GM21576 (cell line): ENCODE data around the gene CD300LD.
"Not testable (repeated sequence)": the region's sequence is repeated elsewhere in the genome, so short reads cannot be mapped to it uniquely, and the experiment has no call there.

Experiments used
- ATAC-seq: cut with Tn5 transposase; IDR thresholded peaks from one replicate; pipeline ENCODE4 v1.9.1; 2021; ENCODE audit warnings: mild to moderate bottlenecking, moderate library complexity; ENCODE audit not compliant: unreplicated experiment

The CD300LD gene

DNA sequence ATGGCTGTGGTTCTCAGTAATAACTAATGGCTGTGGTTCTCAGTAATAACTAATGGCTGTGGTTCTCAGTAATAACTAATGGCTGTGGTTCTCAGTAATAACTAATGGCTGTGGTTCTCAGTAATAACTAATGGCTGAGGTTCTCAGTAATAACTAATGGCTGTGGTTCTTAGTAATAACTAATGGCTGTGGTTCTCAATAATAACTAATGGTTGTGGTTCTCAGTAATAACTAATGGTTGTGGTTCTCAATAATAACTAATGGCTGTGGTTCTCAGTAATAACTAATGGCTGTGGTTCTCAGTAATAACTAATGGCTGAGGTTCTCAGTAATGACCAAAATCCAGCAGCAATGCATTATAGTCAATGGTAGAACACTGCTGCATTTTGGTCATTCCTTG is 18.4 kb downstream of the CD300LD start:
- ATAC-seq, result not testable (repeated sequence)

DNA sequence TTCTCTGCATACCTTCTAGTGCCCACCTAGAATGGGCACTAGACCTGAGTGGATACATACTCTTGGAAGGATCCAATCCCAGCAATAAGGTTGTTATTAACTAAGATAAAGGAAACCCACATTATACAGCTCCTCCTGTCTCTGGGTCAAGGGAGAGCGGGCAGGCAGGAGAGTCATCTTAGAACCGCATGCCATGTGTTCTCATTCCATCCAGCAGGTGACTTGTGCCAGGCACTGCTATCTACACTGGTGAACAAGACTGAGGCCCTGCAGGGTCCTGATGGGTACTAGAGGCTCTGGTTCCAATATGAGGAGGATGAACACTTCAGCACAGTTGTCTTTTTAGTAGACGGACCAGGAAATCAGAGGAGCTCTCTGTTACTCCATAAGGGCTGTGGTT is 18.9 kb downstream of the CD300LD start:
- ATAC-seq, result no peak

DNA sequence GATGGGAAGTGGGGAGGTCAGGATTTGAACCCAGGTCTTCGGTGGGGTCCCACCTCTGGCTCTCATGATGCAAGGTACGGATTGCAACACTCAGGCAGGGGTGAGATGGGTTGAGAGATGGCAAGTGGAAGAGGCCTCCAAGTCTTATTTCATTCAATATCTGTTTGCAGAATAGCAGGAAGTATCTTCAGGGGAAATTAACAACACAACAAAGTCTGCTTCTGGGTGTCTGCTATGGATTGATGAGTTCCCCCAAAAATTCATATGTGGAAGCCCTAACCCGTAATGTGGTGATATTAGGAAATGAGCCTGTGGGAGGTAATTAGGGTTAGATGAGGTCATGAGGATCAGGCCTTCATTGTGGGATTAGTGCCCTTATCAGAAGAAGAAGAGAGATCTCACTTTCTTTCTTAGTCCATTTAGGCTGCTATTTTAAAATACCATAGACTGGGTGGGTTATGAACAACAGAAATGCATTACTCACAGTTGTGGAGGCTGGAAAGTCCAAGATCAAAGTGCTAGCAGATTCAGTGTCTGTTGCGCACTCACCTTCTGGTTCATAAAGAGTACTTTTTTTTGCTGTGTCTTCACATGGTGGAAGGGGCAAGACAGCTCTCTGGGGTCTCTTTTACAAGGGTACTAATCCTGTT is 20.3 kb downstream of the CD300LD start:
- ATAC-seq, result no peak

DNA sequence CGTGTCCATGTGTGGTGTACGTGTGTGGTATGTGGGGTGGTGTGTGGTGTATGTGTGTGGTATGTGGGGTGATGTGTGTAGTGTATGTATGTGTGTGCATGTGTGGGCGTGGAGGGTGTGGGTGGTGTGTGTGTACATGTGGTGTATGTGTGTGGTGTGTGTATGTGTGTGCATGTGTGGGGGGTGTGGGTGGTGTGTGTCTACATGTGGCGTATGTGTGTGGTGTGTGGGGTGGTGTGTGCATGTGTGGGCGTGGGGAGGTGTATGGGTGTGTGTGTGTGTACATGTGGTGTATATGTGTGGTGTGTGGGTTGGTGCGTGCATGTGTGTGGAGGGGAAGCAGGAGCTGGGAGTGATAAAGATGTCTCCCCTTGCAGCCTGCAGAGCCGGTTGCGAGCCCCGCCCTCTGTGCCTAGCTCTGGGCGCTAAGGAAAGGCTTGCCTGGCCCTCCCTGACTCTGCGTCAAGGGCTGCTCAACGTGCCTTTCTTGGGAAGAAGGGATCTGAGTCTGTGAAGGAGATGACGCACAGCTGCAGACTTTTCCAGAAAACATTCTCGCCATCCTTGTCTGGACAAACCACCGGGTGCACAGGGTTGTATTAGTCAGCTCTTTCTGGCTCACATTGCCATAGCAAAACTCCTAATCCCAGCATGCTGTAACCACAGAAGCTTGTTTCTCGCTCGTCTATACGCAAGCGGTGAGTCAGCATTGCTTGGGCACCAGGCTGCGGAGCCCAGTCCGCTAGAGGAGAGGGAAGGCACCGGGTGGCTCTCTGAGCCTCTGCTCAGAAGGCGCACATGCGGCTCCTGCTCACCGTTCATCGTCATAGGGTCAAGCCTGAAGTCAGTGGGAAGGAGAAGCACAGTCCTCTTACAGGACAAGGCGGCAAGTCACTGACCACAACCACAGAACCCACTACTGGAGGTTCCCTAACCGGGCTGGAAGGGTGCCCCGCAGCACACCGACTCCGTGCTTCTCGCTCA is 22.8 kb downstream of the CD300LD start:
- ATAC-seq, result no peak

DNA sequence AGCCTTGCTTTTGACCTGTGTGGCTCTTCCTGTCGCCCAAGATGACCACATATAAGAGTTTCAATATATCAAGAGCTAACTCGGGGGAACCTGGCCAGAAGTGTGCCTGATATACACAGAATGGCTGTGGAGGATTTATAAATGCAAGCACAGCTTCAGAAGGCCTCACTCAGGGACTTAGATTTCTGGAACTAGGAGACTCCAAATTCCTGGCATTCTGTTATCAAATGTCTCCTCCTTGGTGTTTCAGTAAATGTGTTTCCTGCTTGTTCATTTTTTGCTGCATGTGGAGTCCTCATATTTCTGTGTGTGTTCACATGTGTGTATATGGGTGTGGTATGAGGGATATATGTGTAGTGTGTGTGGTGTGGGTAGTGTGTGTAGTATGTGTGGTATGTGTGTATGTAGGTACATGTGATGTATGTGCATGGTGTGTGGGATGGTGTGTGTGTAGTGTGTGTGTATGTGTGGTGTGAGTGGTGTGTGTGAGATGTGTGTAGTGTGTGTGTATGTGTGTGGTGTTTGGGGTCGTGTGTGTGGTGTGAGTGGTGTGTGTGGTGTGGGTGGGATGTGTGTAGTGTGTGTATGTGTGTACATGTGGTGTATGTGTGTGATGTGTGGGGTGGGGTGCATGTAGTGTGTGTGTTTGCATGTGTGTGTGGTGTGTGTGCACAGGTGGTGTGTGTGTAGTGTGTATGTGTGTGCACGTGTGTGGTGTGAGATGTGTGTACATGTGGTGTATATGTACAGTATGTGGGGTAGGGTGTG is 23.8 kb downstream of the CD300LD start:
- ATAC-seq, result no peak

DNA sequence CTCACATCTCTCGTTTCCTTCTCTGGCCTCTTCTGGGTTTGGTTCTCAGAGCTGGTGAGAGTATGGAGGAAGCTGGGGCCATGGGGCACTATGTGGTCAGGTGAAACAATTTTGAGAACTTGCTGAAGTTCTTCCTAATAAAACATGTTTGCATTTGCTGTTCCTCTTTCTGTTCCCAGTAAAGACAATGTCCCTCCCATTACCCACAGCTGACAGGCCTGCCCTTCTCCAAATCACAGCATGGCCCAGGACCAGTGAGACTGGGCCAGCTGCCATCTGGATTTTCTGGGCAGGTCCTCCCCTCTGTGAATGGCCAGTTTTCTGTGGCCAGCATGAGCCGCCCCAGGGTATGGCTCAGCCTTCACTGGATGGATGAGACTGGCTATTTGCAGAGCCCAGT is 24.7 kb downstream of the CD300LD start, which contains the start of gene CD300H:
CD300H (minus strand) TSS at position 113 of the 400 bp plus-strand sequence.
- ATAC-seq, result no peak

DNA sequence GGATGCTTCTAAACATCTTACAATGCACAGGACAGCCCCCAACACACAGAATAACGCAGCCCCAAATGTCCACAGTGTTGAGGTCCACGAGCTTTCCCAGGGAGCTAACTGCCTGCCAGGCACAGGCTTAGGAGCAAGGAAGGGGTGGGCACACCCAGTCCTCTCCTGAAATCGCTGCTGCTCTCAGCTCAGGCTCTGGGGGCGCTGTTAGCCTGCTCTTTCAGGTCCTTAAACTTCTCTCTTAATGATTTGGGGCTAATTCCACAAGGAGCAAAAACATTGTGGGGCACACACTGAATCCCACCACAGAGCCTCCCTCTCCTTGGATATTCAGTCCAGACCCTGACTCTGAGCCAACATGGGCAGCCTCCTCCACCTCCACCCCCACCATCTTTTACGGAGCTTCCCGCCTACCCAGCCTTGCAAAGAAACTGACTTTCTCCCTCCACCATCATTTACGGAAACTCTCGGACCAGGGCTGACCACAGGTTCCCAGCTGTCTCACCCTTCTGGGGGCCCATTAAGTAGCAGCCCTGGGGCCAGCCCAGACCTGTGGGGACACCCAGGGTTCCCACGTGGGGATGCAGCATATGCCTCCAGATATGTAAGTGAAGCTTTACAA is 25.8 kb downstream of the CD300LD start:
- no peak for ATAC-seq

DNA sequence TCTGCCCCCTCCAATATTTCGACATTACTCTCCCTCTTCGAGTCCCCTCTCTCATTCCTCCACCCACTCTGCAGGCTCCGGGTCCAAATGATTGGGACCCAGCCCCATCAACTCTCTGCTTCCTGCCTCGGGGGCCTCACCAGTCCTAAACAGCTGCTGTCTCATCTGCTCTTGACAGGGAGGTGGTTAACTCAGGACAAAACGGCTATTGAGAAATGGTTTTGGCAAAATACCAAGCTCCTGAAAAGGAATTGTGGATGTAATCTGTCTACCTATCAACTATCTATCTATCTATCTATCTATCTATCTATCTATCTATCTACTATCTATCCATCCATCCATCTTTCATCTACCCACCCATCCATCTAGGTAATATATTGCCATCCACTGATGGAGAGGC is 27.0 kb downstream of the CD300LD start:
- ATAC-seq, result no peak

DNA sequence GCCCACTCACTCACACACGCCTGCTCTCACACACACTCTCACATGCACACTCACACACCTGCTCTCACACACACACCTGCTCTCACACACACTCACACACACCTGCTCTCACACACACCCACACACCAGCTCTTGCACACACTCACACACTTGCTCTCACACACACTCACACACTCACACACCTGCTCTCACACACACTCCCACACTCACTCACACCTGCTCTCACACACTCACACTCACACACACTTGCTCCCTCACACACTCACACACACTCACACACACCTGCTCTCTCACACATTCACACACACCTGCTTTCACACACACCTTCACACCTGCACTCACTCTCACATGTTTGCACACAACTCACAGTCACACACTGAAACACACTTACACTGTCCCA is 28.7 kb downstream of the CD300LD start:
- ATAC-seq, result no peak

DNA sequence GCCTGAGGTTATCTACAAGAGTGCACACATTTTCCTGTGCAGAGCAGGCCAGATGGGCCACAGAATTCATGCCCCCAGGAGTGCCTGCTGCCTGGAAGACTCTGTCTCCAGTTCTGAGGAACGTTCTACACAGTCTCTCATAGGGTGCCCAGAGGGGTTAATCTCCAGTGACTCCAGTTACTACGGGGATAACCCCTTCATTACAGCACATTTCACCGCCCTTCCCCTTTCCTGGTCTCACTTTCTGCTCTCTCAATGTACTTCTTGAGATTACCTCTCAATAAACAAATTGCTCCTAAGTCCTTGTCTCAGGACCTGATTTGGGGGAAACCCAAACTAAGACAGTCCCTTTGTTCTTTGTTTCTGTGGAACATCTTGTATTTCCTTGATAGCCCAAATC is 30.5 kb downstream of the CD300LD start:
- ATAC-seq, result no peak

DNA sequence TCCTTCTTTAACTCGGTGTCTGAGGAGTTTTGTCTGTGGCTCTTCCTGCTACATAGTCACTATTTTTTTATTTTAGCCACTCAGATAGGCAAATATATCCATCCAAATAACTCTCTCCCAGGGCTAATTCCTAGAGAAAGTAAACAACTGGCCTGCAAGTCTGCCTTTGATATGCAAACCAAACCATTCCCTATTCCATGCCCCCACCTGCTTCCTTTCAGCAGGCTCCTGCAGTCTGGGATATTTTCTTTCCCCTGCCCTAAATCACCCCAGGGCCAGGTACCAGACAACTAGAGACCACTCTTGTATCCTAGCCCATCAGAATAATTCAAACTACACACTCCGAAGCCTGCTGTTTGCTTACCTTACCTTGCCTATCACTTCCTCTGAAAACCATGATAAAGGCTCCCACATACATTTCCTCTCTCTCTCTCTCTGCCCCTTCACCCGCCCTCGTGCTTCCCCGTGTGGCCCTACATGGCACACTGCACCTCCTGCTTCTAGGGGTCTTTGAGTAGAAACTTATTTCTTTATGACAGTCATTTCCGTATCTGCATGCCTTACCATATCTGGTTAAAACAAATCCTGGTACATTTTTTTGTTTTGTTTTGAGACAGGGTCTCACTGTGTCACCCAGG is 33.1 kb downstream of the CD300LD start:
- ATAC-seq, result no peak

DNA sequence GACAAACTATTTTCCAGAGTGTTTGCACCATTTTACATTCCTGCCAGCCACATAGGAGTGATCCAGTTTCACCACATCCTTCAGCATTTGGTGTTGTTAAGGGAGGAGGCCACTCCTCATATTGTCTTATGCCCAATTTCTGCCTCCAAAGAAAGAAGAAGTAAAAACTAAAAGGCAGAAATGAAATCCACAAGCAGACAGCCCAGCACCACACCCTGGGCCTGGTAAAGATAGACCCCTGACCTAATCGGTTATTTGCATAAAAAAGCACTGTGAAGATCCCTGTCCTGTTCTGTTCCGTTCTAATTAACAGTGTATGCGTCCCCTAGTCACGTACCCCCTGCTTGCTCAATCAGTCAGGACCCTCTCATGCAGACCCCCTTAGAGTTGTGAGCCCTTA is 33.7 kb downstream of the CD300LD start:
- not testable (repeated sequence) for ATAC-seq

DNA sequence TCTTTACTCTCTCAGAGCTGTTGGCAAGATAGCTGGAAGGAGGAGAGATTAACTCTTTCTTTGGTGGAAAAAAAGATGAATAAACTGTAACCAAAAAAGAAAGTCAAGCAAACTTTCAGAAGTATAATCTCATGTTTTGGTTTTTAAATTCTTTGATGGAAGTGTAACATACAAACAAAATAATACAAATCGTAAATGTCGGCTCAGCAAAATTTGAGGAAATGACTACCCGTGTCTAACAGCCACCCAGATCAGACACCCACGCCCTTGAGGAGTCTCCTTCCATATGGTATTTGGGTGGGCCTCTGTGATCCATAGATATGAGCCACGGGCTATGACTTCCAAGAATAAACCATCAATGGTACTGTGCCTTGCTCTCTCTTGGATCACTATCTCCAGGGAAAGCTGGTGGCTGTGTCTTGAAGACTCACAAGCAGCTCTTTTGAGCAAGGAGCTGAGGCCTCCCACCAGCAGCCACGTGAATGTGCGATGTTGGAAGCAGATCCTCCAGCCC is 36.6 kb downstream of the CD300LD start:
- no peak for ATAC-seq

DNA sequence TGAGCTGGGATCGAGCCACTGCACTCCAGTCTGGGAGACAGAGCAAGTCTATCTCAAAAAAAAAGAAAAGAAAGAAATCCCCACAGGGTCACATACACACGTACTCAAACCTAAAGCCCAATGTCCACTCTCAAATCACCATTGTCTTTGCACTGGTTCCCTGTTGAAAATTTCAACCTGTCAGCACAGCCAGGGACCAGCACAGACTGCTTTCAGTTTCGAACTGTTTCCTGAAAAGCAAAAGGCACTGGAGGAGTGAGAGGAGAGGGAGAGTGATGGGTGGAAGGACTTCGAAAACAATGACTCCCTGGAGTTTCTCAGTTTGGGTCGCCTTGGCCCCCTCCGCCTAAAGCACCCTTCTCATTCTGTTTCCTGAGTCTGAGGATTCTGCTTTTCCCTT is 37.2 kb downstream of the CD300LD start:
- no peak for ATAC-seq

DNA sequence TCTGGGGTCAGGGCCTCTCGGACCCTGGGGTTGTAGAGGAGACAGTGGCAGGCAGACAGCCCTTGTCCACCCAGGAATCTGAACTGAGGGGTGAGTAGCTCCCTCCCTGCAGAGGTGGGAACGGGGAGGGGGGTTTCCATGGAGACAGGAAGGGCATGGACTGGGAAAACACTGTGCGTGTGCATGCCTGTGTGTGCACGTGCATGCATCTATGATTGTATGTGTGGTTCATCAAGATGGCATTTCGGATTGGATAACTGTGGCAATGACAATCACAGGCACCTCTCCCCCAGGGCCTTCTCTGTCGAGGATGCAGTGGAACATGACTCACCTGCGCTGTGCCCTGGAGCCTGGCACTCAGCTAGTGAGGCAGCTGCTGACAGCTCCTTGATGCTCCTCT is 40.0 kb downstream of the CD300LD start:
- ATAC-seq, result no peak

DNA sequence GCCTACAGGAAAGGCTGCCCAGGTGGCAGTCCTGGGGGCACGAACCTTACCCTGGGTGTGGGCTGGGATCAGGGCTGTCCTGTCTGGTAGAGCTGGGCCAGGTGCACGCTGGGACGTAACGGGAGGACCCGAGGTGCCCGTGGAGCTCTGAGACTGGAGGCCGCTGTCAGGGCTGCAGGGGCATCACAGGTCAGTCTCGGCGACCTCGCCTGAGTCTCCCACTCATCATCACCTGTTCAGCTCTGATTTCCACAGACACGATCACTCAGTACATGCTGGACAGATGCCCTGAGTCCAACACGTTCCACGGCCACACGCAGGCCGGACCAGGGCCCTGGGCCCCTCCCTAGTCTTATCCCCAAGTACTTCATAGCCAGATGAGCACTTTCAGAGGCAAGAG is 41.5 kb downstream of the CD300LD start:
- no peak for ATAC-seq

DNA sequence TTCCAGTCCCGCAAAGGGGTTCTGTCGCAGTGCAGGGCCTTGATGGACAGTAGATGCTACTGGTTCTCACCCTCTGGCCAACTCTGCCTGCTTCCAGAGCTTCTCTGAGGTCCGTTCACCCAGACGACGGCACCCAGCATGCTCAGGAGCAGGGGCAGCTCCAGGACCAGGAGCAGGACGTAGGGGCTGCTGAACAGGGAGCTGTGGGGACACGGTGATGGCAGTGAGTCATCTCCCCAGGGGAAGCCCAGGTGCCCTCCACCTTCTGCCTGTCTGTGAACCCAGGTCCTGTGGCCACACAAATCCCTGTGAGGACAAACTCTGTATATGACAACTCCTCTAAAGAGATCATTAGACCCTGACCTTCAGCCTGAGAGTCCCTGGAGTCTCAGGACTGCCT is 42.7 kb downstream of the CD300LD start:
- no peak for ATAC-seq

DNA sequence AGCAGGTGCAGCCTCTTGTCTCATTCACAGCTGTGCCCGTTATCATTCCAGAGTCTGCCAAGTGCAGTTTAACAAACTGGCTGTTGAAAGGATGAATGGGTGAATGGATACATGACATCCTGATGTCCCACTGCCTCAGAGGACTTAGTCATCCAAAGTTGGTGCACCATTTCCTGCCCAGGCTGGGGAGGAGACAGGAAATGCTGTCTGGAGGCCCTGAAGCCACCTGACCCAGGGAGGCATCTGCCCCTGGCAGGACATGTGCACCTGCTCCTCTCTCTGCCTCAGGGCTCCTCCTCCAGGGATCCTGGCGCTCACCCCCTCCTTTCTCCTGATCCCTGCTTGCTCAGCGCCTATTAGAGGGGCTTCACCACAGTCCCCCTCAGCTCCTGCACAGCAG is 44.3 kb downstream of the CD300LD start:
- no peak for ATAC-seq

DNA sequence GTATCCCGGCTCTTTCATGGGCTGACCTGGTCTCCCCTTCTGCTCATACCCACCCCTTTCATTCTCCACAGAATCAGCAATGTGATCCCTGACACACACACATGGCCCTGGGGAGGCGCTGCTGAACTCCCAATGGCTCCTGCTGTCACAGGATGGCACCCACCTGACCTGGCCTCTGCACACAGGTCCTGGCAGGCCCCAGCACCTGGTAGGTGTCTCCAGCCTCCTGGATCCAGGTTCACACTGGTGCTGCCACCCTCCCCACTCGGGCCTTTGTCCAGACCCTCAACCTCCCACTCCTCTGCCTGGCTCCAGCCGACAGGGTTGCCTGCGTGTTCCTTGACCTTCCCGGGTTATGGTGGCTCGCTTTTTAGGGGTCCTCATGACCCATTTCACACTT is 44.8 kb downstream of the CD300LD start:
- ATAC-seq, result no peak

DNA sequence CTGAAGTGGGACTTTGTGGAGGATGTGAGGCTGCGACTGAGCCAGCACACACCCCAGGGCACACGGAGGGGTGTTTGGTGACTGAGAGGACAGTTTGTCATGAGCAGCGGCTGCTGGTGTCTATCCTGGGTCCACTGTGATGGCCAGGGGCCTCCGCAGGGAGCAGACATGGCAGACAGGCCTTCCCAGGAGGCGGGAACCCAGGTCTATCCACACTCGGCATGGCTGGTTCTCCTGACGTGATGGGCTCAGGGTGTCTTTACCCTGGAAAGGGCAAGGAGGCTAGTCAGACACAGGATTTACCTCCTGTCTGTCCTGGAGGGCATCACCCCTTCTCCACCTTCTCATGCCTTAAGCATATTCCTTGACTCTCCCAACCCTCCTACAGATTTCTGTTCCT is 45.5 kb downstream of the CD300LD start:
- no peak for ATAC-seq
